Breast epithelium (tissue), 3 donors: ENCODE data around the gene ARHGAP8.

Source experiments
- CTCF ChIP-seq, 3 donors: fragments of 450-650 bp; IDR thresholded peaks; one replicate each; pipeline ENCODE4 v1.5.1; 2016 to 2017; ENCODE audit warnings: antibody characterized with exemption in 3 of 3, mild to moderate bottlenecking in 3 of 3, moderate library complexity in 3 of 3
- POLR2A ChIP-seq: fragments of 450-650 bp; IDR thresholded peaks from one replicate; pipeline ENCODE4 v1.6.1; 2016; ENCODE audit warnings: antibody characterized with exemption, mild to moderate bottlenecking, moderate library complexity
- POLR2AphosphoS5 ChIP-seq, 3 donors: sonication (generic); formaldehyde crosslinking; IDR thresholded peaks; one replicate each; pipeline ENCODE4 v1.6.1; 2017; ENCODE audit warnings: antibody characterized with exemption in 3 of 3

- no peak for TF ChIP-seq CTCF (IDR thresholded peaks at IDR 0.05)
- no peak for TF ChIP-seq POLR2A
- TF ChIP-seq POLR2AphosphoS5 (IDR thresholded peaks at IDR 0.05) = no peak
These were observed 6.3 kb upstream of the ARHGAP8 start for GRCh38 chr22:44745853-44746789.
